H1 (cell line): ENCODE data around the gene RHO.
"Not testable (repeated sequence)": the region's sequence is repeated elsewhere in the genome, so short reads cannot be mapped to it uniquely, and the experiment has no call there.

ENCODE experiments used
- CTCF ChIP-seq, 3 experiments: IDR thresholded peaks; 1 replicate in 2 of 3; 2 replicates in 1 of 3; pipeline versions ENCODE4 v1.5.1 to v1.6.1; 2011; ENCODE audit warnings: low read length in 3 of 3, mild to moderate bottlenecking in 3 of 3, inconsistent platforms in 2 of 3, low read depth in 1 of 3, moderate library complexity in 1 of 3; ENCODE audit not compliant: insufficient read depth in 1 of 3; ENCODE audit errors: control extremely low read depth in 1 of 3
- EZH2 ChIP-seq: fragments of 200-600 bp; sonication (generic); IDR thresholded peaks from 2 replicates; pipeline ENCODE4 v1.7.1; 2012; ENCODE audit warnings: low read depth, mild to moderate bottlenecking, moderate library complexity, low read length, inconsistent platforms; ENCODE audit not compliant: severe bottlenecking
- NANOG ChIP-seq: IDR thresholded peaks from 2 replicates; pipeline ENCODE4 v1.6.1; 2011; ENCODE audit warnings: low read length, low read depth, mild to moderate bottlenecking, inconsistent platforms; ENCODE audit not compliant: insufficient read depth, poor library complexity, severe bottlenecking
- POLR2A ChIP-seq, 2 experiments: IDR thresholded peaks; 1 replicate in 1 of 2; 2 replicates in 1 of 2; pipeline ENCODE4 v1.6.1; 2011; ENCODE audit warnings: low read depth in 2 of 2, low read length in 2 of 2, mild to moderate bottlenecking in 2 of 2; ENCODE audit errors: control extremely low read depth in 1 of 2
- RFX5 ChIP-seq: IDR thresholded peaks from 2 replicates; pipeline ENCODE4 v1.6.1; 2011; ENCODE audit warnings: low read depth, low read length, improper control_type of control experiment, borderline replicate concordance

GRCh38 chr3:129491077-129491476, 37.4 kb upstream of the RHO start:
- TF ChIP-seq CTCF (IDR thresholded peaks at IDR 0.05; ENCODE audit: control extremely low read depth in 1 of 3, insufficient read depth in 1 of 3, low read depth in 1 of 3, low read length in 3 of 3); POLR2A (IDR thresholded peaks at IDR 0.05; ENCODE audit: control extremely low read depth in 1 of 2, low read depth in 2 of 2, low read length in 2 of 2); EZH2; RFX5; NANOG: not testable (repeated sequence)
